HG03457 (cell line): Measurements from ENCODE around the gene ALDH1A3.

Experiments
- ATAC-seq: cut with Tn5 transposase; IDR thresholded peaks from one replicate; pipeline ENCODE4 v1.9.1; 2021; ENCODE audit warnings: moderate number of reproducible peaks; ENCODE audit not compliant: unreplicated experiment

Gene ALDH1A3

GRCh38 chr15:100947760-100948429 lies 68.3 kb downstream of the ALDH1A3 start:
- no peak for ATAC-seq

- no peak for ATAC-seq
Measured at GRCh38 chr15:100948430-100948762, 68.8 kb downstream of the ALDH1A3 start.

- ATAC-seq: no peak
Measured at GRCh38 chr15:100949691-100950090, 70.1 kb downstream of the ALDH1A3 start.

- ATAC-seq: no peak
Measured at GRCh38 chr15:100951965-100952364, 72.3 kb downstream of the ALDH1A3 start.

- ATAC-seq: no peak
Measured at GRCh38 chr15:100952566-100952965, 72.9 kb downstream of the ALDH1A3 start.

GRCh38 chr15:100958326-100959065 lies 78.9 kb downstream of the ALDH1A3 start:
- ATAC-seq: no peak

- no peak for ATAC-seq
Measured at GRCh38 chr15:100959066-100960050, 79.7 kb downstream of the ALDH1A3 start.
